K562 (cell line): ENCODE measurements around the gene MXI1. TPM values are rescaled to one million over a fixed set of nuclear protein-coding genes. Genes with fewer than 3 reads are reported as not detected.

Source experiments
- ARHGAP35 ChIP-seq: fragments of 450-650 bp; IDR thresholded peaks from 2 replicates; pipeline ENCODE4 v1.6.1; 2018; ENCODE audit not compliant: partially characterized antibody
- ATF1 ChIP-seq, 2 experiments: fragments of 450-650 bp in 1 of 2; IDR thresholded peaks; 2 replicates each; pipeline ENCODE4 v1.6.1; 2016; ENCODE audit warnings: missing compliant biosample characterization in 1 of 2, missing genetic modification characterization in 1 of 2
- CBX3 ChIP-seq, 2 experiments: IDR thresholded peaks; 1 replicate in 1 of 2; 2 replicates in 1 of 2; pipeline ENCODE4 v1.6.1; 2012; ENCODE audit warnings: inconsistent platforms in 2 of 2, low read length in 2 of 2, borderline replicate concordance in 1 of 2, control low read depth in 1 of 2
- CC2D1A ChIP-seq: fragments of 450-650 bp; IDR thresholded peaks from 2 replicates; pipeline ENCODE4 v1.6.1; 2017; ENCODE audit warnings: mild to moderate bottlenecking
- DACH1 ChIP-seq: fragments of 450-650 bp; IDR thresholded peaks from 2 replicates; pipeline ENCODE4 v1.6.1; 2018; ENCODE audit not compliant: partially characterized antibody
- E2F5 ChIP-seq: sonication (generic); formaldehyde crosslinking; IDR thresholded peaks from 2 replicates; pipeline ENCODE4 v1.8.0; 2022; ENCODE audit warnings: mild to moderate bottlenecking, missing genetic modification reagents
- ELF2 ChIP-seq: fragments of 250-450 bp; sonication (Bioruptor Pico); IDR thresholded peaks from 2 replicates; pipeline ENCODE4 v1.5.0; 2021; ENCODE audit warnings: mild to moderate bottlenecking
- JUN ChIP-seq, 2 experiments: sonication (generic) in 1 of 2; formaldehyde crosslinking in 1 of 2; IDR thresholded peaks; 2 replicates each; pipeline versions ENCODE4 v1.6.1 to v1.8.0; 2012 to 2022; ENCODE audit warnings: borderline replicate concordance in 2 of 2, mild to moderate bottlenecking in 2 of 2, improper control_type of control experiment in 1 of 2, low read depth in 1 of 2, low read length in 1 of 2, missing genetic modification reagents in 1 of 2
- KAT8 ChIP-seq: fragments of 450-650 bp; IDR thresholded peaks from 2 replicates; pipeline ENCODE4 v1.6.1; 2016; ENCODE audit warnings: low read depth, mild to moderate bottlenecking
- KDM1A ChIP-seq, 2 experiments: fragments of 450-650 bp; IDR thresholded peaks; 2 replicates each; pipeline ENCODE4 v1.6.1; 2016; ENCODE audit warnings: mild to moderate bottlenecking in 2 of 2
- KLF13 ChIP-seq: fragments of 450-650 bp; IDR thresholded peaks from 2 replicates; pipeline ENCODE4 v1.6.1; 2016; ENCODE audit warnings: missing genetic modification characterization, low read depth, mild to moderate bottlenecking, missing compliant biosample characterization, moderate library complexity, borderline replicate concordance
- MAX ChIP-seq: sonication (generic); formaldehyde crosslinking; IDR thresholded peaks from 2 replicates; pipeline ENCODE4 v1.9.0; 2022; ENCODE audit warnings: mild to moderate bottlenecking, missing genetic modification reagents
- NFIC ChIP-seq: fragments of 450-650 bp; IDR thresholded peaks from 2 replicates; pipeline ENCODE4 v1.6.1; 2017; ENCODE audit warnings: mild to moderate bottlenecking, inconsistent platforms
- NRF1 ChIP-seq, 2 experiments: fragments of 450-650 bp; IDR thresholded peaks in 1 of 2; conservative IDR thresholded peaks in 1 of 2; 2 replicates each; pipeline ENCODE4 v1.6.1; 2014; ENCODE audit warnings: mild to moderate bottlenecking in 2 of 2
- OTX1 ChIP-seq: fragments of 450-650 bp; formaldehyde crosslinking; IDR thresholded peaks from 2 replicates; pipeline ENCODE4 v1.4.0; 2022; ENCODE audit warnings: mild to moderate bottlenecking
- PCBP2 ChIP-seq: fragments of 200-400 bp; formaldehyde crosslinking; IDR thresholded peaks from 2 replicates; pipeline ENCODE4 v1.6.1; 2018; ENCODE audit warnings: low read length, low read depth, mild to moderate bottlenecking, moderate library complexity; ENCODE audit not compliant: poor library complexity, severe bottlenecking
- PHB ChIP-seq: fragments of 250-450 bp; sonication (Bioruptor Pico); IDR thresholded peaks from 2 replicates; pipeline ENCODE4 v1.5.0; 2021
- PRPF4 ChIP-seq: fragments of 200-400 bp; formaldehyde crosslinking; IDR thresholded peaks from one replicate; pipeline ENCODE4 v1.6.1; 2017; ENCODE audit warnings: low read length, low read depth, mild to moderate bottlenecking; ENCODE audit not compliant: insufficient read depth, poor library complexity, severe bottlenecking
- RAD21 ChIP-seq, 2 experiments: fragments of 250-450 bp in 1 of 2; fragments of 450-650 bp in 1 of 2; sonication (Bioruptor Pico) in 1 of 2; formaldehyde crosslinking in 1 of 2; IDR thresholded peaks in 1 of 2; conservative IDR thresholded peaks in 1 of 2; 2 replicates each; pipeline versions ENCODE4 v1.4.0 to v1.8.0; 2020 to 2022; ENCODE audit warnings: mild to moderate bottlenecking in 2 of 2, moderate library complexity in 1 of 2
- SETDB1 ChIP-seq: IDR thresholded peaks from one replicate; pipeline ENCODE4 v1.6.1; 2012; ENCODE audit warnings: low read length, control low read depth, inconsistent platforms
- SLC30A9 ChIP-seq: fragments of 250-450 bp; sonication (Bioruptor Pico); IDR thresholded peaks from 2 replicates; pipeline ENCODE4 v1.8.0; 2022; ENCODE audit warnings: mild to moderate bottlenecking, moderate library complexity
- TCFL5 ChIP-seq: fragments of 250-450 bp; sonication (Bioruptor Pico); conservative IDR thresholded peaks from 2 replicates; pipeline ENCODE4 v1.6.1; 2021; ENCODE audit warnings: mild to moderate bottlenecking, moderate library complexity, matching md5 sums
- ZBTB8A ChIP-seq: fragments of 450-650 bp; IDR thresholded peaks from 2 replicates; pipeline ENCODE4 v1.6.1; 2018; ENCODE audit warnings: mild to moderate bottlenecking, moderate library complexity; ENCODE audit not compliant: partially characterized antibody
- ZEB2 ChIP-seq: fragments of 450-650 bp; IDR thresholded peaks from 2 replicates; pipeline ENCODE4 v1.6.1; 2016
- ZNF3 ChIP-seq: fragments of 250-450 bp; sonication (Bioruptor Pico); IDR thresholded peaks from 2 replicates; pipeline ENCODE4 v1.5.0; 2021; ENCODE audit warnings: mild to moderate bottlenecking, moderate library complexity
- ZNF311 ChIP-seq: fragments of 250-450 bp; sonication (Bioruptor Pico); IDR thresholded peaks from 2 replicates; pipeline ENCODE4 v1.4.0; 2020; ENCODE audit warnings: mild to moderate bottlenecking, moderate library complexity
- ZNF764 ChIP-seq: fragments of 250-450 bp; sonication (Bioruptor Pico); IDR thresholded peaks from 2 replicates; pipeline ENCODE4 v1.4.0; 2020; ENCODE audit warnings: low read depth, mild to moderate bottlenecking, moderate library complexity
- polyA plus RNA-seq, 8 experiments: library from polyadenylated mRNA; depleted of rRNA in 4 of 8; stranded (reverse) in 5 of 8; unstranded in 3 of 8; fragments of >200 nt; fragmentation: Nextera tagmentation in 2 of 8; fragmentation: Illumina TruSeq in 1 of 8; extraction: Ambion mirVana in 2 of 8; extraction: Trizol in 1 of 8; gene quantifications; 2 replicates each; pipeline versions ENCODE4 v1.2.1 to v1.2.3, GENCODE V29; 2011 to 2014; ENCODE audit warnings: inconsistent platforms in 1 of 8, missing spikeins in 1 of 8
- total RNA-seq, 7 experiments: library from RNA; depleted of rRNA in 6 of 7; stranded (reverse); fragments of >200 nt in 6 of 7; fragmentation: Illumina TruSeq in 2 of 7; extraction: Trizol in 2 of 7; gene quantifications; 2 replicates each; pipeline versions ENCODE4 v1.2.1 to v1.2.3, GENCODE V29; 2011 to 2021; ENCODE audit warnings: low replicate concordance in 1 of 7

Gene MXI1
- total and polyA plus RNA-seq, 9 of the 15 experiments (the other 6 are each of a cell fraction or from before 2014, with no cell fraction given), result 9.1 to 23.7 (median 14.8) TPM

- TF ChIP-seq TCFL5 (CRISPR knock-in tag), result no peak
- no peak for TF ChIP-seq SLC30A9
- TF ChIP-seq OTX1 (CRISPR knock-in tag), result peak; percentile 40; the same call in 1 of the 2 replicates
- no peak for TF ChIP-seq CBX3 (IDR thresholded peaks at IDR 0.05; ENCODE audit: borderline replicate concordance in 1 of 2, low read length in 2 of 2)
- no peak for TF ChIP-seq SETDB1
- TF ChIP-seq MAX (CRISPR knock-in tag), result no peak
- TF ChIP-seq RAD21 (CRISPR knock-in tag; conservative IDR thresholded peaks at IDR 0.05 in 1 of 2, IDR thresholded peaks at IDR 0.05 in 1 of 2), result peak in 1 of 2 experiments; percentile 45; a peak in 2 of 4 replicates
- no peak for TF ChIP-seq ZBTB8A
- no peak for TF ChIP-seq ELF2 (CRISPR knock-in tag)
- no peak for TF ChIP-seq ZEB2
- no peak for TF ChIP-seq DACH1
- no peak for TF ChIP-seq ARHGAP35
- TF ChIP-seq PRPF4, result no peak
- TF ChIP-seq PHB (CRISPR knock-in tag), result no peak
- TF ChIP-seq KAT8, result no peak
- no peak for TF ChIP-seq E2F5
- no peak for TF ChIP-seq ZNF764 (CRISPR knock-in tag)
- TF ChIP-seq ZNF3 (CRISPR knock-in tag), result no peak
- no peak for TF ChIP-seq KLF13
- TF ChIP-seq NRF1 (conservative IDR thresholded peaks at IDR 0.05 in 1 of 2, IDR thresholded peaks at IDR 0.05 in 1 of 2), result 0 out of 4 replicates have a peak, but pooled peaks of 1 of the 2 experiments have one; percentile 23
- TF ChIP-seq ATF1 (CRISPR knock-in tag; IDR thresholded peaks at IDR 0.05), result no peak
- TF ChIP-seq ATF1 (tag; IDR thresholded peaks at IDR 0.05), result peak; percentile 28; the same call in 1 of the 2 replicates
- TF ChIP-seq KDM1A (IDR thresholded peaks at IDR 0.05), result peak; percentile 33 to 59; a peak in 1 of 4 replicates
- TF ChIP-seq PCBP2, result no peak
- TF ChIP-seq CC2D1A, result 0 out of 2 replicates have a peak, but pooled peaks have one; percentile 11
- TF ChIP-seq NFIC, result no peak
- TF ChIP-seq ZNF311 (CRISPR knock-in tag), result no peak
- TF ChIP-seq JUN (IDR thresholded peaks at IDR 0.05; ENCODE audit: borderline replicate concordance, low read depth, low read length), result no peak
- TF ChIP-seq JUN (CRISPR knock-in tag; IDR thresholded peaks at IDR 0.05; ENCODE audit: borderline replicate concordance), result no peak
Observed at GRCh38 chr10:110208614-110209453, 1.4 kb downstream of the MXI1 start (continued).
